ENCODE results near the gene PKP3.
"Not testable (repeated sequence)": the region's sequence is repeated elsewhere in the genome, so short reads cannot be mapped to it uniquely, and the experiment has no call there.

The PKP3 gene

GRCh38 chr11:407651-408123, 13.7 kb downstream of the PKP3 start:
- no peak for DNase-seq (ENCODE audit: insufficient read length, low spot score)
- no peak for FAIRE-seq
- no peak for TF ChIP-seq CTCF (IDR thresholded peaks at IDR 0.05; ENCODE audit: insufficient read depth, missing control alignments)

- TF ChIP-seq CTCF (IDR thresholded peaks at IDR 0.05; ENCODE audit: insufficient read depth, missing control alignments): no peak
- DNase-seq (ENCODE audit: insufficient read length, low spot score): no peak
- FAIRE-seq: no peak
These were observed 14.4 kb downstream of the PKP3 start for GRCh38 chr11:408154-409007.

GRCh38 chr11:409008-409599, 15.1 kb downstream of the PKP3 start:
- no peak for TF ChIP-seq CTCF (IDR thresholded peaks at IDR 0.05; ENCODE audit: insufficient read depth, missing control alignments)
- DNase-seq (ENCODE audit: insufficient read length, low spot score): no peak
- FAIRE-seq: no peak

GRCh38 chr11:409600-410483, 15.8 kb downstream of the PKP3 start:
- DNase-seq (ENCODE audit: insufficient read length, low spot score) (no peak), FAIRE-seq (no peak)
- no peak for TF ChIP-seq CTCF (IDR thresholded peaks at IDR 0.05; ENCODE audit: insufficient read depth, missing control alignments)

DNA sequence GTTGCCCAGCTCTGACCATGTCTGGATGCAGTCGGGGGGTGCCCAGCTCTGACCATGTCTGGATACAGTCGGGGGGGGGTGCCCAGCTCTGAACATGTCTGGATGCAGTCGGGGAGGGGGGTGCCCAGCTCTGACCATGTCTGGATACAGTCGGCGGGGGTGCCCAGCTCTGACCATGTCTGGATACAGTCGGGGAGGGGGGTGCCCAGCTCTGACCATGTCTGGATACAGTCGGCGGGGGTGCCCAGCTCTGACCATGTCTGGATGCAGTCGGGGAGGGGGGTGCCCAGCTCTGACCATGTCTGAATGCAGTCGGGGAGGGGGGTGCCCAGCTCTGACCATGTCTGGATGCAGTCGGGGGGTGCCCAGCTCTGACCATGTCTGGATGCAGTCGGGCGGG, 16.7 kb downstream of the PKP3 start:
- not testable (repeated sequence) for FAIRE-seq; DNase-seq (ENCODE audit: insufficient read length, low spot score)

DNA sequence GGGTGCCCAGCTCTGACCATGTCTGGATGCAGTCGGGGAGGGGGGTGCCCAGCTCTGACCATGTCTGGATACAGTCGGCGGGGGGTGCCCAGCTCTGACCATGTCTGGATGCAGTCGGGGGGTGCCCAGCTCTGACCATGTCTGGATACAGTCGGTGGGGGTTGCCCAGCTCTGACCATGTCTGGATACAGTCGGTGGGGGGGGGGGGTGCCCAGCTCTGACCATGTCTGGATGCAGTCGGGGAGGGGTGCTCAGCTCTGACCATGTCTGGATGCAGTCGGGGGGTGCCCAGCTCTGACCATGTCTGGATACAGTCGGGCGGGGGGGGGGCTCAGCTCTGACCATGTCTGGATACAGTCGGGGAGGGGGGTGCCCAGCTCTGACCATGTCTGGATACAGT, 17.5 kb downstream of the PKP3 start:
- not testable (repeated sequence) for FAIRE-seq; DNase-seq (ENCODE audit: insufficient read length, low spot score)

DNA sequence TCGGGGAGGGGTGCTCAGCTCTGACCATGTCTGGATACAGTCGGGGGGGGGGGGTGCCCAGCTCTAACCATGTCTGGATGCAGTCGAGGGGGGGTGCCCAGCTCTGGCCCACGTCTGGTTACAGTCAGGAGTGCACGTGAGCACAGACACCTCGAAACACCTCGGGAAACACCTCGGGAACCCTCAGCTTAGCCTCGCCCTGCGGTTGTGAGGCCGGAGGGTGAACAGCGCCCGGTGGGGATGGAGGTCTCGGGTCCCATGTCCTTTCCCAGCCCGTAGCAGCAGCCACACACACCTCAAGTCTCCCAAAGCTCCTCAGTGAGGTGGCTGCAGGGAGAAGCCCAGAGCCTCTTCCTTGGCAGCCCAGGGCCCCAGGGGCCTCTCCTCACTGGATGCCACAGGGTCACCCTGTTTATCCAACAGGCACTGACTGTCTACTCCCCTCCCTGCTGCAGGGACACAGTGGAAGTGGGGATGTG, 18.7 kb downstream of the PKP3 start:
- FAIRE-seq (no peak), DNase-seq (ENCODE audit: insufficient read length, low spot score) (no peak)
- no peak for TF ChIP-seq CTCF (IDR thresholded peaks at IDR 0.05; ENCODE audit: insufficient read depth, missing control alignments)
